Heart left ventricle (tissue), 13 donors: Measurements from ENCODE around the gene ALOX12.

Experiments used
- CTCF ChIP-seq, 12 donors: fragments of 200-600 bp; sonication (generic) in 4 of 12; IDR thresholded peaks; one replicate each; pipeline versions ENCODE4 v1.5.0 to v1.8.0; 2018 to 2022; ENCODE audit warnings: antibody characterized with exemption in 12 of 12, mild to moderate bottlenecking in 5 of 12
- POLR2A ChIP-seq, 2 donors: fragments of 450-650 bp; IDR thresholded peaks; one replicate each; pipeline ENCODE4 v1.6.1; 2017; ENCODE audit warnings: antibody characterized with exemption in 2 of 2, mild to moderate bottlenecking in 2 of 2, moderate library complexity in 2 of 2
- donor health status: ischemic (EF 13 %, LVEDD 7.1; RV severe dilation, severe dysfunction).
- donor health status: DM: no; HTN: yes; CAD: no.
- donor health status: DM: no; HTN: no; CAD: no.
- donor health status: ischemic (EF 25% LVEDD 6.9; RV normal size, moderate dysfunction).
- donor health status: ischemic (EF 25% LVEDD 5.7; RV mildly dilated, moderate dysfunction).
- donor health status: ischemic (EF 35%, LVEDD 5.7; RV mildly dilated, moderate dysfunction).
- donor health status: nonischemic (EF 11% LVEDD 7.7; RV severe dilation, severe dysfunction).
- donor health status: DM: yes; HTN: yes; CAD: no.
- donor health status: PGD.
- donor health status: ischemic (EF 29% LVEDD 5.4; RV normal size, mild dysfunction).
- donor health status: nonischemic (EF 23%, LVEDD 6.1; RV moderate dilation, normal function).

- TF ChIP-seq CTCF (IDR thresholded peaks at IDR 0.05) = no peak
- no peak for TF ChIP-seq POLR2A (IDR thresholded peaks at IDR 0.05)
These were observed 1.1 kb upstream of the ALOX12 start for GRCh38 chr17:6994666-6995256.
